B cell (primary cell): ENCODE results near the gene TEX14. TPM values are rescaled to one million over a fixed set of nuclear protein-coding genes. Genes with fewer than 3 reads are reported as not detected.

Source experiments
- ATAC-seq: fragments of 200-7000 bp; cut with Tn5 transposase; one replicate; pipeline ENCODE4 v1.10.0; 2021; ENCODE audit warnings: low read depth, mild to moderate bottlenecking, moderate number of reproducible peaks, moderate library complexity
- CTCF ChIA-PET: fragments of 350-600 bp; sonication (Branson Sonifier 250); formaldehyde crosslinking; loops from one replicate; lab custom pipeline; 2021; ENCODE audit warnings: antibody characterized with exemption, inconsistent platforms; lab: Charles Lee
- POLR2A ChIA-PET: fragments of 350-600 bp; sonication (Branson Sonifier 250); formaldehyde crosslinking; loops from one replicate; lab custom pipeline; 2021; ENCODE audit warnings: antibody characterized with exemption; lab: Charles Lee
- DNase-seq: peaks from one replicate; pipeline ENCODE4 v3.0.0; 2013
- H2AFZ ChIP-seq: 2 replicates; pipeline ENCODE4 v1.6.1; 2012; ENCODE audit warnings: mild to moderate bottlenecking, low read depth, low read length; ENCODE audit not compliant: insufficient read depth, poor library complexity, severe bottlenecking
- H3K27ac ChIP-seq, 2 donors: 1 replicate in 1 of 2; 2 replicates in 1 of 2; pipeline ENCODE4 v1.5.1; 2012 to 2013; ENCODE audit warnings: low read length in 2 of 2, mild to moderate bottlenecking in 2 of 2, moderate library complexity in 1 of 2
- H3K27me3 ChIP-seq, 4 experiments: fragments of 200-600 bp in 1 of 4; sonication (generic) in 1 of 4; replicated peaks in 1 of 4; 1 replicate in 2 of 4; 2 replicates in 2 of 4; pipeline versions ENCODE4 v1.6.1 to v1.7.0; 2013 to 2016; ENCODE audit warnings: low read length in 3 of 4, mild to moderate bottlenecking in 2 of 4, mixed read lengths in 1 of 4, moderate library complexity in 1 of 4; ENCODE audit not compliant: insufficient read depth in 4 of 4, control insufficient read depth in 3 of 4; ENCODE audit errors: control extremely low read depth in 1 of 4
- H3K36me3 ChIP-seq, 2 experiments: replicated peaks in 1 of 2; 1 replicate in 1 of 2; 2 replicates in 1 of 2; pipeline versions ENCODE4 v1.6.1 to v1.7.1; 2013; ENCODE audit warnings: low read length in 1 of 2; ENCODE audit not compliant: insufficient read depth in 2 of 2, control insufficient read depth in 1 of 2; ENCODE audit errors: control extremely low read depth in 1 of 2, extremely low read depth in 1 of 2
- H3K4me1 ChIP-seq, 2 donors: fragments of 200-600 bp in 1 of 2; sonication (generic) in 1 of 2; 1 replicate in 1 of 2; 2 replicates in 1 of 2; pipeline versions ENCODE4 v1.5.1 to v1.6.1; 2013 to 2017; ENCODE audit warnings: low read length in 2 of 2; ENCODE audit not compliant: control insufficient read depth in 2 of 2, insufficient read depth in 2 of 2
- H3K4me2 ChIP-seq: replicated peaks from 2 replicates; pipeline ENCODE3; 2012; ENCODE audit warnings: mild to moderate bottlenecking, low read depth, low read length; ENCODE audit not compliant: poor library complexity, severe bottlenecking
- H3K4me3 ChIP-seq, 5 experiments: fragments of 200-600 bp in 1 of 5; sonication (generic) in 1 of 5; 1 replicate in 3 of 5; 2 replicates in 2 of 5; pipeline versions ENCODE4 v1.5.1 to v1.7.0; 2011 to 2016; ENCODE audit warnings: low read length in 4 of 5, mild to moderate bottlenecking in 4 of 5, low read depth in 2 of 5, control low read depth in 1 of 5, moderate library complexity in 1 of 5; ENCODE audit not compliant: insufficient read depth in 1 of 5; ENCODE audit errors: control extremely low read depth in 1 of 5, extremely low read depth in 1 of 5
- H3K79me2 ChIP-seq: fragments of 200-600 bp; sonication (generic); one replicate; pipeline ENCODE4 v1.6.0; 2016; ENCODE audit warnings: low read length; ENCODE audit not compliant: control insufficient read depth, insufficient read depth
- H3K9ac ChIP-seq: fragments of 200-600 bp; sonication (generic); 2 replicates; pipeline ENCODE4 v1.6.1; 2017; ENCODE audit warnings: mild to moderate bottlenecking, low read length, moderate library complexity
- H3K9me3 ChIP-seq, 3 donors: one replicate each; pipeline versions ENCODE4 v1.6.1 to v1.7.1; 2013; ENCODE audit warnings: low read length in 2 of 3; ENCODE audit not compliant: control insufficient read depth in 2 of 3, insufficient read depth in 1 of 3; ENCODE audit errors: control extremely low read depth in 1 of 3
- H4K20me1 ChIP-seq: 2 replicates; pipeline ENCODE4 v1.6.0; 2012; ENCODE audit warnings: mild to moderate bottlenecking, low read length; ENCODE audit not compliant: insufficient read depth, control insufficient read depth, poor library complexity, severe bottlenecking
- H3K27ac Mint-ChIP-seq: one replicate; pipeline ENCODE4 v1.8.0; 2021; ENCODE audit warnings: mixed read lengths
- H3K27me3 Mint-ChIP-seq: one replicate; pipeline ENCODE4 v1.8.0; 2021; ENCODE audit warnings: mixed read lengths
- H3K4me1 Mint-ChIP-seq: one replicate; pipeline ENCODE4 v1.8.0; 2021; ENCODE audit warnings: mixed read lengths
- H3K4me3 Mint-ChIP-seq: one replicate; pipeline ENCODE4 v1.8.0; 2021; ENCODE audit warnings: mixed read lengths
- H3K9me3 Mint-ChIP-seq: one replicate; pipeline ENCODE4 v1.8.0; 2022; ENCODE audit warnings: mixed read lengths; ENCODE audit not compliant: insufficient read depth
- EZH2 ChIP-seq: IDR thresholded peaks from 2 replicates; pipeline ENCODE4 v1.6.1; 2012; ENCODE audit warnings: borderline replicate concordance, low read depth, mild to moderate bottlenecking, moderate library complexity, low read length; ENCODE audit not compliant: insufficient read depth, poor library complexity, severe bottlenecking
- WGBS: methylation state at CpG from one replicate; pipeline ENCODE4 v1.1.5; 2013; ENCODE audit warnings: missing lambda C conversion rate; ENCODE audit not compliant: insufficient coverage; 5-methylcytosine and 5-hydroxymethylcytosine counted together
- intact Hi-C: fragments of 100-400 bp; cut with micrococcal nuclease; formaldehyde crosslinking; loops from one replicate; pipeline ENCODE4 v1.10.0; 2022
- polyA plus RNA-seq: library from polyadenylated mRNA; depleted of rRNA; stranded (reverse); fragments of >200 nt; gene quantifications from 2 replicates; pipeline ENCODE4 v1.2.3, GENCODE V29; 2012
- total RNA-seq, 2 donors: library from RNA; stranded (reverse); fragments of 120-200 nt in 1 of 2; gene quantifications; 1 replicate in 1 of 2; 2 replicates in 1 of 2; pipeline versions ENCODE4 v1.2.3 to v1.2.4, GENCODE V29; 2013 to 2022
- TF ChIP-seq, protein P1 (sequence below): fragments of 200-600 bp; IDR thresholded peaks from one replicate; pipeline ENCODE4 v1.8.0; 2022; ENCODE audit warnings: antibody characterized with exemption, mild to moderate bottlenecking

The TEX14 gene
- total and polyA plus RNA-seq, 2 donors (not counting 1 experiment from before 2014, with no cell fraction given), result 0.10 to 0.20 TPM

DNA sequence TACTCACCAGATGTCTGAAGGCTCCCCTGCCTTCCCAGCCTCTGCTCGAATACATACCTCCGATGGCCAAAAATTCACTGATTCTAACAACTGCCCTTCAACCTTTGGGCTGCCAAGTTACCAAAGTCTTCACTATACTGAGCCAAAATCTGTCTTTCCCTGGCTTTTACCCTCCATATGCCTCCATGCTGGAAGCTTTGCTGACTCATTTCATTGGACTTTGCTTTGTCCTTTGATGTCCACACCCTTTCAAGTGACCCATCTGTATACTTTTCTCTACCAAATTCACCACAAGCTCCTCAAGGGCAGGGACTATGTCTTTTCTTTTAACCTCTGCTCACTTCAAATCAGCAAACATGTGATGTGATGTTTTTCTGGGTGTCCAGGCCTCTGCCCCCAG is 156.4 kb downstream of the TEX14 start:
- DNase-seq, result no peak
- Mint-ChIP-seq H3K4me1 (peaks cover 5% of the 10 kb centered on the region), H3K4me3 (no peak overlapping the region), H3K9me3 (no peaks in the 10 kb centered on the region), H3K27ac (no peak overlapping the region), H3K27me3 (peaks cover 48% of the 10 kb centered on the region)
- Histone ChIP-seq H3K27me3 (peaks cover 0 to 57% (median 15%) of the 10 kb centered on the region in 4 experiments), H3K27ac (no peak overlapping the region), H3K36me3 (no peaks in the 10 kb centered on the region), H3K9me3 (no peaks in the 10 kb centered on the region), H4K20me1 (no peaks in the 10 kb centered on the region), H3K4me2 (no peak overlapping the region), H2AFZ (no peak overlapping the region), H3K9ac (no peak overlapping the region), H3K4me3 (no peak overlapping the region), H3K4me1 (peaks cover 12 to 13% of the 10 kb centered on the region in 2 donors), H3K79me2 (no peaks in the 10 kb centered on the region)
- intact Hi-C loops, result no loop called here
- ATAC-seq, result no peak
- POLR2A ChIA-PET, result no interaction called here
- WGBS, result 86% methylated on average over 2 of the region's 2 CpGs
- TF ChIP-seq, protein P1, sequence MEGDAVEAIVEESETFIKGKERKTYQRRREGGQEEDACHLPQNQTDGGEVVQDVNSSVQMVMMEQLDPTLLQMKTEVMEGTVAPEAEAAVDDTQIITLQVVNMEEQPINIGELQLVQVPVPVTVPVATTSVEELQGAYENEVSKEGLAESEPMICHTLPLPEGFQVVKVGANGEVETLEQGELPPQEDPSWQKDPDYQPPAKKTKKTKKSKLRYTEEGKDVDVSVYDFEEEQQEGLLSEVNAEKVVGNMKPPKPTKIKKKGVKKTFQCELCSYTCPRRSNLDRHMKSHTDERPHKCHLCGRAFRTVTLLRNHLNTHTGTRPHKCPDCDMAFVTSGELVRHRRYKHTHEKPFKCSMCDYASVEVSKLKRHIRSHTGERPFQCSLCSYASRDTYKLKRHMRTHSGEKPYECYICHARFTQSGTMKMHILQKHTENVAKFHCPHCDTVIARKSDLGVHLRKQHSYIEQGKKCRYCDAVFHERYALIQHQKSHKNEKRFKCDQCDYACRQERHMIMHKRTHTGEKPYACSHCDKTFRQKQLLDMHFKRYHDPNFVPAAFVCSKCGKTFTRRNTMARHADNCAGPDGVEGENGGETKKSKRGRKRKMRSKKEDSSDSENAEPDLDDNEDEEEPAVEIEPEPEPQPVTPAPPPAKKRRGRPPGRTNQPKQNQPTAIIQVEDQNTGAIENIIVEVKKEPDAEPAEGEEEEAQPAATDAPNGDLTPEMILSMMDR, result no peak
- TF ChIP-seq EZH2, result no peak
- CTCF ChIA-PET, result interaction anchor here (2.2 kb wide), 1 partner anchor 17 kb away, joined by 6 read pairs; no protein-coding TSS in a partner anchor

DNA sequence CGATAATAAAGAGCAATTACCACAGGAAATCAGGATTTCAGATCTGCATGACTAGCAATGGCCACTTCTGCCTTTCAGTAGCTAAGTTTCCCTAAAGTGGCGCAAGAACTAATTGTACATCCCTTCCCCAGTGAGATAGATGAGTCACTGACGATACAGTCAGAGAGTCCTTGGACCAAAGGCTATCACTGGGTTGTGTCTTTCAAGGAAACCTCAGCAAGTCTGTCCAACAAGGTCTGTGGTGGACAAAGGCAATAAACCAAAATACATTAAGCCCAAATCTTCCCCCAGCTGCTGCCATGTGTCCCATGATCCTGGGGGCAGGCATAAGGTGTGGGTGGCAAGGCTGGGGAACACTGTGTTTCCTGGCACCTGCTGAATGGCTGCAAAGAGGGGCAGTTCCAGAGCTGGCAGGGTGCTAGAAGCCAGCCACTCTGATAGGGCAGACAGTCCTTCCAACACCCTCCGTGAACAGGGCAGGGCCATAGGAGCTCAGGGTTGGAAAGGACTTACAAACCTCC is 156.9 kb downstream of the TEX14 start:
- H3K27me3 ChIP-seq, result peaks cover 0 to 57% (median 15%) of the 10 kb centered on the region in 4 experiments
- intact Hi-C loops, result loop anchor here (5.0 kb wide), 2 partner anchors 157 to 467 kb away; partner anchors contain the start of genes RAD51C and TEX14
- H3K36me3 ChIP-seq, result no peaks in the 10 kb centered on the region
- no peak overlapping the region for H3K4me2 ChIP-seq
- ATAC-seq, result no peak
- DNase-seq, result no peak
- no peaks in the 10 kb centered on the region for H4K20me1 ChIP-seq
- H3K9me3 ChIP-seq, result no peaks in the 10 kb centered on the region
- peaks cover 5% of the 10 kb centered on the region for H3K4me1 Mint-ChIP-seq
- H3K4me3 Mint-ChIP-seq, result no peak overlapping the region
- H3K4me3 ChIP-seq, result no peak overlapping the region
- H3K79me2 ChIP-seq, result no peaks in the 10 kb centered on the region
- ChIA-PET CTCF (interaction anchor here (2.2 kb wide), 1 partner anchor 16 kb away, joined by 6 read pairs; no protein-coding TSS in a partner anchor), POLR2A (no interaction called here)
- 88% methylated on average over 4 of the region's 4 CpGs for WGBS
- H3K9ac ChIP-seq, result no peak overlapping the region
- H2AFZ ChIP-seq, result no peak overlapping the region
- no peak for TF ChIP-seq EZH2
- TF ChIP-seq, protein P1, result no peak
- no peak overlapping the region for H3K27ac ChIP-seq
- H3K27me3 Mint-ChIP-seq, result peaks cover 48% of the 10 kb centered on the region
- H3K27ac Mint-ChIP-seq, result no peak overlapping the region
- no peaks in the 10 kb centered on the region for H3K9me3 Mint-ChIP-seq
- peaks cover 12 to 13% of the 10 kb centered on the region in 2 donors for H3K4me1 ChIP-seq
